Lower leg skin (tissue), 4 donors: Measurements from ENCODE around the gene SGMS2. TPM values are rescaled to one million over a fixed set of nuclear protein-coding genes. Genes with fewer than 3 reads are reported as not detected.

Experiments used
- DNase-seq, 2 donors: peaks; one replicate each; pipeline ENCODE4 v3.0.0-alpha.2; 2019; ENCODE audit warnings: low spot score in 2 of 2
- H3K4me3 ChIP-seq: fragments of 200-600 bp; sonication (generic); 2 replicates; pipeline ENCODE4 v1.5.1; 2017; ENCODE audit warnings: mild to moderate bottlenecking, low read depth; ENCODE audit not compliant: poor library complexity, severe bottlenecking
- POLR2A ChIP-seq, 2 donors: fragments of 450-650 bp; IDR thresholded peaks; one replicate each; pipeline ENCODE4 v1.6.1; 2016 to 2017; ENCODE audit warnings: antibody characterized with exemption in 2 of 2, mild to moderate bottlenecking in 1 of 2, moderate library complexity in 1 of 2
- WGBS, 2 donors: methylation state at CpG; one replicate each; pipeline ENCODE4 v1.1.5; 2018; 5-methylcytosine and 5-hydroxymethylcytosine counted together
- intact Hi-C: fragments of 100-400 bp; cut with DNase I; formaldehyde crosslinking; loops from one replicate; pipeline ENCODE4 v1.15.0; 2023; ENCODE audit warnings: low total_unique reads
- total RNA-seq, 4 donors: library from RNA; depleted of rRNA; stranded (reverse); fragments of >200 nt; gene quantifications; one replicate each; pipeline ENCODE4 v1.1.0, GENCODE V29; 2016
- TF ChIP-seq, protein P1 (sequence below), 3 donors: fragments of 450-650 bp; IDR thresholded peaks; one replicate each; pipeline ENCODE4 v1.5.1; 2016; ENCODE audit warnings: antibody characterized with exemption in 3 of 3, mild to moderate bottlenecking in 3 of 3, moderate library complexity in 2 of 3

Gene SGMS2
- total RNA-seq, 4 donors from 2014 or later, result 38.7 to 81.5 (median 55.9) TPM

DNA sequence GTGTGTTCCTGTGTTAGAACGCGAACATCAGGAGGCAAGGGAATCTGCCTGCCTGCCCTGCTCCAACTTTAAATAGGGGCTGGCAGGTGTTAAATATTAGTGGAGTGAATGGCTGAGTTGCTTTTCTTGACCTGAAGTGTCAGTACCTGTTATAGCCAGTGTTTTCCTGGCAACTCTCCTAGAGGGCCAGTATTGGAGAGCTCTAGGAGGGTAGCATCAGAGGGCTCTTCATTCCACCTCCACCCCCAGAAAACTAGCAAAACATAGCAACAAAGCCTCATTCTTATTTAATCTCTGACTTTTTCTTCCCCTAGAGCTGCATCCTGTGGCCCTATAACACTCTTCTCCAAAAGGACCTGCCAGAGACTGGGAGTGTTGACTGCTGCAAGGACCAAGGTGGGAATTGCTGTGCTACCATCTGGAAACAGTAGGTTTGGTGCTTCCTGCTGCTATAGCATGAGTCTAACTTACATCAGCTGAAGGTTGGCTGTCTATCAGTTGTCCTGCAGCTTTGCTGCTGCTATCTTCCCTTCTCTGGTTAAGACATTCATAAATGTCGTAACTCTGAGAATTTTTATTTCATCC, 33.5 kb downstream of the SGMS2 start:
- intact Hi-C loops, result no loop called here
- no peak for TF ChIP-seq POLR2A (IDR thresholded peaks at IDR 0.05)
- TF ChIP-seq, protein P1, sequence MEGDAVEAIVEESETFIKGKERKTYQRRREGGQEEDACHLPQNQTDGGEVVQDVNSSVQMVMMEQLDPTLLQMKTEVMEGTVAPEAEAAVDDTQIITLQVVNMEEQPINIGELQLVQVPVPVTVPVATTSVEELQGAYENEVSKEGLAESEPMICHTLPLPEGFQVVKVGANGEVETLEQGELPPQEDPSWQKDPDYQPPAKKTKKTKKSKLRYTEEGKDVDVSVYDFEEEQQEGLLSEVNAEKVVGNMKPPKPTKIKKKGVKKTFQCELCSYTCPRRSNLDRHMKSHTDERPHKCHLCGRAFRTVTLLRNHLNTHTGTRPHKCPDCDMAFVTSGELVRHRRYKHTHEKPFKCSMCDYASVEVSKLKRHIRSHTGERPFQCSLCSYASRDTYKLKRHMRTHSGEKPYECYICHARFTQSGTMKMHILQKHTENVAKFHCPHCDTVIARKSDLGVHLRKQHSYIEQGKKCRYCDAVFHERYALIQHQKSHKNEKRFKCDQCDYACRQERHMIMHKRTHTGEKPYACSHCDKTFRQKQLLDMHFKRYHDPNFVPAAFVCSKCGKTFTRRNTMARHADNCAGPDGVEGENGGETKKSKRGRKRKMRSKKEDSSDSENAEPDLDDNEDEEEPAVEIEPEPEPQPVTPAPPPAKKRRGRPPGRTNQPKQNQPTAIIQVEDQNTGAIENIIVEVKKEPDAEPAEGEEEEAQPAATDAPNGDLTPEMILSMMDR (IDR thresholded peaks at IDR 0.05), result no peak
- no peak for DNase-seq
- WGBS, 2 donors, result 64 to 96% methylated on average over 3 of the region's 3 CpGs
- H3K4me3 ChIP-seq, result no peak overlapping the region

DNA sequence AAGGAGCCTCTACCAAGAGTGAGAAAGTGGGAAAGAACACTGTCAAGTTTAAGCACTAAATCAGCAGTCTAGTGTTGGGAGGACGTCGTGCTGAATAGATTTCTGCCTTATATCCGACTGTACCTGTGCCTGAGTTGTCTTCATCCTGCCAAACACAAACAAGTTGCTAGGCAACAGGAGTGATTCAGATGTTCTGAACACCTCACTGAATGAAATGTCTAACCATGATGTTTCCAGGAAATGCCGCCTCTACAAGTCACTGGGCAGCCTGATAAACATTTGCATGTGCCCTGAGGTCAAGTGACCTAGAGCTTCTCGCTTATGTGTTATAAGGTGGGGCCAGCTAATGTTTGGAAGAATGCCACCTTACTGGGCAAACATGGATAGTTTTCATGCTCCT, 37.9 kb downstream of the SGMS2 start:
- no peak overlapping the region for H3K4me3 ChIP-seq
- 40 to 57% methylated on average over 5 of the region's 5 CpGs for WGBS, 2 donors
- intact Hi-C loops, result no loop called here
- no peak for TF ChIP-seq POLR2A (IDR thresholded peaks at IDR 0.05)
- TF ChIP-seq, protein P1 (IDR thresholded peaks at IDR 0.05), result no peak
- DNase-seq, result peak in 1 of 2 donors; percentile 23

DNA sequence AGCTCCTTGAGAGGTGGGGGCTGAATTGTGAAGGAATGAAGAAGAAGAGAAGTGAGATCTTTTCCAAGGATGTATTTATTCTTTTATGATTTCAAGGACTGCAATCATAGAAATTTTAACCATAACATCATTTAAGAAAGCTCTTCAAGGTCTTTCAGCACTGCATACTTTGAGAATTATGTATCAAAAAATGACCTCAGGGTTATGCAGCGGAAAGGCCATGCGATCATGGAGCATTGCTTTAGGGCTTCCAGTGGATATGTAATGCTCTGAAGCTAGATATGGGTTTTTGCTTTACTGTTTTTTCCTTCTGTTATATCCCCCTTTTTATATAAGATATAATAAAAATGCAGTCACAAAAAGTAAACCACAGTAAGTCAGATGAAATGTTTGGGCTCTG, 38.7 kb downstream of the SGMS2 start:
- TF ChIP-seq, protein P1 (IDR thresholded peaks at IDR 0.05), result no peak
- TF ChIP-seq POLR2A (IDR thresholded peaks at IDR 0.05), result no peak
- no peak overlapping the region for H3K4me3 ChIP-seq
- 95 to 97% methylated on average over 2 of the region's 2 CpGs for WGBS, 2 donors
- intact Hi-C loops, result no loop called here
- no peak for DNase-seq

DNA sequence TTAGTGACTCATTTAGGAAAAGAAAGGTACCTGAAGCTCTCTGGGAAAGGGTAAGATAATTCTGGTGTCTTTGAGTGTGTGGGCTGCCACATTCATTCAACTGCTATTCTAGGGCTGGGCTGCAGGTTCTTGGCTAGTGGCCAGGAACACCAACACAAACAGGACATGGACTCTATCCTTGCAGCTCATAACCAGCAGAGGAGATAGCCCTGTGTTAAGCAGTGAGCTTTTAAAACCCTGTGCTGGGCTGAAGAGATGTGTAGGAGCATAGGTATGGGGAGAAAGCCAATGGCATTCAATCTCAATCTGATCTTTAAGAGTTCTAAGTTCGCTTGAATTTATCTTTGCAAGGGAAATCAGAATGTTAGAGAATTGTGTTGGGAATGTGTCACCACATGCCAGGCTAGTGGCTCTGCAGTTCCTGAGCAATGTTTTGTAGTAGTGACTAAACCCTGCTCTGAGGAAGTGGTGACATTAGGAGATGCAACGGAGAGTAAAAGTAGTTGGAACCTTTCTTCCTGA, 39.2 kb downstream of the SGMS2 start:
- no peak for DNase-seq
- no peak overlapping the region for H3K4me3 ChIP-seq
- 78 to 84% methylated on average over 2 of the region's 2 CpGs for WGBS, 2 donors
- TF ChIP-seq, protein P1 (IDR thresholded peaks at IDR 0.05), result no peak
- no peak for TF ChIP-seq POLR2A (IDR thresholded peaks at IDR 0.05)
- intact Hi-C loops, result no loop called here

DNA sequence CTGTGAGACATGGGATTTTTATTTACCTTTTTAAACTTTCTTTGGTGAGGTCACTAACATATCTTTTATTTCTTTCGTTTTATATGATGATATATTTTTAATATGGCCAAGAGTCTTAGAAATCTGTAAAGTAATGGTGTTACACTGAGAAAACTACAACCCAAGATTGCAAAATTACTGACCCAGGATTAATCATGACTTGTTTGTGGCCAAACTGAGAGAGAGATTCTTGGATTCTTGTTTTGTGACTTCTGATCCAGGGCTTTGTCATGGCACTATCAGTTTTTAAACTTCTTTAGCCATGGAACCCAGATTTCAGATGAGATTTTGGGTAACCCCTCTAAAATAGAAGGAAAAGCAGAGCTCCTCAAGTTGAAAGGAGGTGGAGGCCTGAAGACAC, 42.0 kb downstream of the SGMS2 start:
- no peak for TF ChIP-seq POLR2A (IDR thresholded peaks at IDR 0.05)
- TF ChIP-seq, protein P1 (IDR thresholded peaks at IDR 0.05), result no peak
- intact Hi-C loops, result no loop called here
- WGBS, 2 donors, result 89 to 92% methylated on average over 1 of the region's 1 CpG
- H3K4me3 ChIP-seq, result no peak overlapping the region
- DNase-seq, result no peak

DNA sequence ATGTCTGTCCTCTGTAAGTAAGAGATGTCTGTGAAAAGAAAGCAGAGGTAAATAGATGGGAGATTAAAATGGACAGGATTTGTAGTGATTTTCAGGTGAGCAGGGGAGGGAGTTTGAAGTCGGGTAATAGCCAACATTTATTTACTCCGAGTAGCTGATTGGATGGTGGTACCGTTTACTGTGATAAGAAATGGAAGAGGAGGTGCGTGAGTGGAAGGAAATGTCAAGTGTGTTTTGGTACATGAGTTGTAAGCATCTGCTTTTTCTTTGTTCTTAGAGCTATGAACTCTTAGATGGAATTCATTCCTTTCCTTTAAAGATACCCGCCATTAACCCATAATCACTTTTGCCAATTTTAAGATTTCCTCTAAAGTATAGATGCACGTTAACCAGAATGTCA, 45.5 kb downstream of the SGMS2 start:
- intact Hi-C loops, result no loop called here
- no peak for TF ChIP-seq POLR2A (IDR thresholded peaks at IDR 0.05)
- TF ChIP-seq, protein P1 (IDR thresholded peaks at IDR 0.05), result no peak
- no peak for DNase-seq
- WGBS, 2 donors, result 88 to 92% methylated on average over 6 of the region's 6 CpGs
- H3K4me3 ChIP-seq, result no peak overlapping the region
